ENCODE measurements around the gene AKR1E2. TPM values are rescaled to one million over a fixed set of nuclear protein-coding genes. Genes with fewer than 3 reads are reported as not detected.
A peak's percentile ranks its signal among the peaks of the same experiment; 100 is the strongest.

Gene AKR1E2
- total and polyA plus RNA-seq, 9 of the 15 experiments (the other 6 are each of a cell fraction or from before 2014, with no cell fraction given) = 4.2 to 16.6 (median 9.8) TPM

- no peak for TF ChIP-seq HNRNPH1 (optimal IDR thresholded peaks at IDR 0.05; ENCODE audit: low read depth, low read length)
- TF ChIP-seq, protein P1, sequence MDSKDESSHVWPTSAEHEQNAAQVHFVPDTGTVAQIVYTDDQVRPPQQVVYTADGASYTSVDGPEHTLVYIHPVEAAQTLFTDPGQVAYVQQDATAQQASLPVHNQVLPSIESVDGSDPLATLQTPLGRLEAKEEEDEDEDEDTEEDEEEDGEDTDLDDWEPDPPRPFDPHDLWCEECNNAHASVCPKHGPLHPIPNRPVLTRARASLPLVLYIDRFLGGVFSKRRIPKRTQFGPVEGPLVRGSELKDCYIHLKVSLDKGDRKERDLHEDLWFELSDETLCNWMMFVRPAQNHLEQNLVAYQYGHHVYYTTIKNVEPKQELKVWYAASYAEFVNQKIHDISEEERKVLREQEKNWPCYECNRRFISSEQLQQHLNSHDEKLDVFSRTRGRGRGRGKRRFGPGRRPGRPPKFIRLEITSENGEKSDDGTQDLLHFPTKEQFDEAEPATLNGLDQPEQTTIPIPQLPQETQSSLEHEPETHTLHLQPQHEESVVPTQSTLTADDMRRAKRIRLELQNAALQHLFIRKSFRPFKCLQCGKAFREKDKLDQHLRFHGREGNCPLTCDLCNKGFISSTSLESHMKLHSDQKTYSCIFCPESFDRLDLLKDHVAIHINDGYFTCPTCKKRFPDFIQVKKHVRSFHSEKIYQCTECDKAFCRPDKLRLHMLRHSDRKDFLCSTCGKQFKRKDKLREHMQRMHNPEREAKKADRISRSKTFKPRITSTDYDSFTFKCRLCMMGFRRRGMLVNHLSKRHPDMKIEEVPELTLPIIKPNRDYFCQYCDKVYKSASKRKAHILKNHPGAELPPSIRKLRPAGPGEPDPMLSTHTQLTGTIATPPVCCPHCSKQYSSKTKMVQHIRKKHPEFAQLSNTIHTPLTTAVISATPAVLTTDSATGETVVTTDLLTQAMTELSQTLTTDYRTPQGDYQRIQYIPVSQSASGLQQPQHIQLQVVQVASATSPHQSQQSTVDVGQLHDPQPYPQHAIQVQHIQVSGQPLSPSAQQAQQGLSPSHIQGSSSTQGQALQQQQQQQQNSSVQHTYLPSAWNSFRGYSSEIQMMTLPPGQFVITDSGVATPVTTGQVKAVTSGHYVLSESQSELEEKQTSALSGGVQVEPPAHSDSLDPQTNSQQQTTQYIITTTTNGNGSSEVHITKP (IDR thresholded peaks at IDR 0.05; ENCODE audit: partially characterized antibody) = peak; percentile 34
- TF ChIP-seq NRF1 (conservative IDR thresholded peaks at IDR 0.05 in 1 of 2, IDR thresholded peaks at IDR 0.05 in 1 of 2) = peak; percentile 52 to 58; a peak in 3 of 4 replicates
- TF ChIP-seq ZKSCAN1 (IDR thresholded peaks at IDR 0.05; ENCODE audit: low read depth, low read length) = 0 out of 2 replicates have a peak, but pooled peaks have one; percentile 11
- peak; percentile 49 for TF ChIP-seq NR2C1 (IDR thresholded peaks at IDR 0.05)
- TF ChIP-seq NR2C1 (tag; IDR thresholded peaks at IDR 0.05) = peak; percentile 79
- peak; percentile 11; the same call in 1 of the 2 replicates for TF ChIP-seq FOXJ2 (tag; IDR thresholded peaks at IDR 0.05)
- no peak for TF ChIP-seq ELF2 (CRISPR knock-in tag; IDR thresholded peaks at IDR 0.05)
- TF ChIP-seq ZNF77 (CRISPR knock-in tag; IDR thresholded peaks at IDR 0.05) = no peak
- TF ChIP-seq ARHGAP35 (IDR thresholded peaks at IDR 0.05; ENCODE audit: partially characterized antibody) = no peak
- TF ChIP-seq NFRKB (IDR thresholded peaks at IDR 0.05; ENCODE audit: low read depth) = peak; percentile 55; the same call in 1 of the 2 replicates
- TF ChIP-seq KDM4B (IDR thresholded peaks at IDR 0.05; ENCODE audit: borderline replicate concordance in 2 of 2, low read depth in 1 of 2) = no peak
- 0 out of 2 replicates have a peak, but pooled peaks have one; percentile 23 for TF ChIP-seq STAT5A (IDR thresholded peaks at IDR 0.05; ENCODE audit: borderline replicate concordance, low read length)
- TF ChIP-seq, protein P2, sequence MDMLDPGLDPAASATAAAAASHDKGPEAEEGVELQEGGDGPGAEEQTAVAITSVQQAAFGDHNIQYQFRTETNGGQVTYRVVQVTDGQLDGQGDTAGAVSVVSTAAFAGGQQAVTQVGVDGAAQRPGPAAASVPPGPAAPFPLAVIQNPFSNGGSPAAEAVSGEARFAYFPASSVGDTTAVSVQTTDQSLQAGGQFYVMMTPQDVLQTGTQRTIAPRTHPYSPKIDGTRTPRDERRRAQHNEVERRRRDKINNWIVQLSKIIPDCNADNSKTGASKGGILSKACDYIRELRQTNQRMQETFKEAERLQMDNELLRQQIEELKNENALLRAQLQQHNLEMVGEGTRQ (CRISPR knock-in tag; IDR thresholded peaks at IDR 0.05) = no peak
- TF ChIP-seq FOXP4 (CRISPR knock-in tag; IDR thresholded peaks at IDR 0.05; ENCODE audit: borderline replicate concordance) = no peak
- TF ChIP-seq BCLAF1 (IDR thresholded peaks at IDR 0.05; ENCODE audit: borderline replicate concordance in 1 of 2, control insufficient read depth in 1 of 2, low read depth in 2 of 2, low read length in 1 of 2) = no peak
- peak; percentile 79 for TF ChIP-seq BRD9 (IDR thresholded peaks at IDR 0.05; ENCODE audit: low read depth, partially characterized antibody)
- no peak for TF ChIP-seq ZNF583 (CRISPR knock-in tag; IDR thresholded peaks at IDR 0.05)
Measured at GRCh38 chr10:4883079-4883739, 57.2 kb downstream of the AKR1E2 start (continued).
